ENCODE results near the gene ZSWIM4.
"Not testable (repeated sequence)": the region's sequence is repeated elsewhere in the genome, so short reads cannot be mapped to it uniquely, and the experiment has no call there.

ZSWIM4 gene

GRCh38 chr19:13765395-13766094, 29.7 kb upstream of the ZSWIM4 start:
- TF ChIP-seq POLR2A (IDR thresholded peaks at IDR 0.05; ENCODE audit: low read length) (no peak), GATA1 (IDR thresholded peaks at IDR 0.05; ENCODE audit: low read depth, low read length) (no peak)
- DNase-seq = peak in 1 of 2 experiments; percentile 39

GRCh38 chr19:13766095-13766481, 29.2 kb upstream of the ZSWIM4 start:
- no peak for TF ChIP-seq GATA1 (IDR thresholded peaks at IDR 0.05; ENCODE audit: low read depth, low read length)
- TF ChIP-seq POLR2A (IDR thresholded peaks at IDR 0.05; ENCODE audit: low read length) = no peak

GRCh38 chr19:13768510-13768909, 26.7 kb upstream of the ZSWIM4 start:
- TF ChIP-seq GATA1 (IDR thresholded peaks at IDR 0.05; ENCODE audit: low read depth, low read length) (no peak), POLR2A (IDR thresholded peaks at IDR 0.05; ENCODE audit: low read length) (no peak)
- DNase-seq = no peak

More at GRCh38 chr19:13766095-13766481, 29.2 kb upstream of the ZSWIM4 start:
- DNase-seq = no peak

- no peak for DNase-seq
- TF ChIP-seq GATA1 (IDR thresholded peaks at IDR 0.05; ENCODE audit: low read depth, low read length) (no peak), POLR2A (IDR thresholded peaks at IDR 0.05; ENCODE audit: low read length) (no peak)
Observed at GRCh38 chr19:13770013-13770635, 25.1 kb upstream of the ZSWIM4 start.

GRCh38 chr19:13774217-13775191, 20.7 kb upstream of the ZSWIM4 start, which contains the start of gene C19orf53:
Gene C19orf53, plus strand, starts transcription at chr19:13774456. Its CDS starts 22 bp downstream, at chr19:13774478.
- peak; percentile 92 to 94 for DNase-seq
- TF ChIP-seq POLR2A (IDR thresholded peaks at IDR 0.05; ENCODE audit: low read length) (peak; percentile 94), GATA1 (IDR thresholded peaks at IDR 0.05; ENCODE audit: low read depth, low read length) (no peak)

GRCh38 chr19:13778398-13778797, 16.8 kb upstream of the ZSWIM4 start:
- no peak for DNase-seq
- TF ChIP-seq GATA1 (IDR thresholded peaks at IDR 0.05; ENCODE audit: low read depth, low read length) = no peak

- TF ChIP-seq GATA1 (IDR thresholded peaks at IDR 0.05; ENCODE audit: low read depth, low read length) (no peak), POLR2A (IDR thresholded peaks at IDR 0.05; ENCODE audit: low read length) (no peak)
- no peak for DNase-seq
Observed at GRCh38 chr19:13778847-13779246, 16.4 kb upstream of the ZSWIM4 start.

- not testable (repeated sequence) for DNase-seq
Observed at GRCh38 chr19:13779794-13780193, 15.4 kb upstream of the ZSWIM4 start.

GRCh38 chr19:13781547-13781946, 13.7 kb upstream of the ZSWIM4 start:
- DNase-seq = peak; percentile 27 to 41
- no peak for TF ChIP-seq POLR2A (IDR thresholded peaks at IDR 0.05; ENCODE audit: low read length)
- no peak for TF ChIP-seq GATA1 (IDR thresholded peaks at IDR 0.05; ENCODE audit: low read depth, low read length)

GRCh38 chr19:13782537-13782936, 12.7 kb upstream of the ZSWIM4 start:
- DNase-seq = no peak
- no peak for TF ChIP-seq GATA1 (IDR thresholded peaks at IDR 0.05; ENCODE audit: low read depth, low read length)

GRCh38 chr19:13783565-13784500, 11.4 kb upstream of the ZSWIM4 start:
- DNase-seq = no peak
- no peak for TF ChIP-seq POLR2A (IDR thresholded peaks at IDR 0.05; ENCODE audit: low read length)
- no peak for TF ChIP-seq GATA1 (IDR thresholded peaks at IDR 0.05; ENCODE audit: low read depth, low read length)

GRCh38 chr19:13784731-13785452, 10.4 kb upstream of the ZSWIM4 start:
- TF ChIP-seq POLR2A (IDR thresholded peaks at IDR 0.05; ENCODE audit: low read length) (no peak), GATA1 (IDR thresholded peaks at IDR 0.05; ENCODE audit: low read depth, low read length) (no peak)
- DNase-seq = peak; percentile 73 to 83

GRCh38 chr19:13788991-13789390, 6.3 kb upstream of the ZSWIM4 start:
- DNase-seq = no peak
- TF ChIP-seq GATA1 (IDR thresholded peaks at IDR 0.05; ENCODE audit: low read depth, low read length) (no peak), POLR2A (IDR thresholded peaks at IDR 0.05; ENCODE audit: low read length) (no peak)
